ENCODE results near the gene HSPB3.
"Not testable (repeated sequence)": the region's sequence is repeated elsewhere in the genome, so short reads cannot be mapped to it uniquely, and the experiment has no call there.

Gene HSPB3

DNA sequence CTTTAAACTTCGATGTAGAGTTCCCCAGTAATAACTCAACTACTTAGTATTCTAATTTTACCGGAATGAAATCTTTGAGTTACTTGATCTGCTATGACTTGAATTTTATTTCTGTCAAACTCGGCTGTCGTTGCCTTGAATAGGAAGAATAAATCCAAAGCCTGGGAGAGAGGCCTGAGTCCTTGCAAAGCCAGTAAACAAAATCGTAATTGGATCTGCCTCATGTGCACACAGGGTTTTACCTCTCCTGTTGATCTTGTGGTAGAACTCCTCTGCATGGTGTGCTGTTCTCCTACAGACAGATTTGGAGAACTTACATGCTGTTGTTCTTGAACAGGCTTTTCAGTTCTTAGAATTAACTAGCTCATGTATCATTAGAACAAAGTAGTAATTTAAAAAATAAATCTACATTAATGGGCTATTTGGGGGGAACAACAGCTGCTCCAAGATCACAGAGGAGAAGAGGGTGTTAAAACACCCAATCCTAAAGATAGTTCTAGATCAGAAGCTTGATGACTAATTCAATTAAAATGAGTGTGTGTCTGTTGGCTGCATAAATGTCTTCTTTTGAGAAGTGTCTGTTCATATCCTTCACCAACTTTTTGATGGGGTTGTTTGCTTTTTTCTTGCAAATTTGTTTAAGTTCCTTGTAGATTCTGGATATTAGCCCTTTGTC lies 28.9 kb downstream of the HSPB3 start:
- TF ChIP-seq, protein P1, sequence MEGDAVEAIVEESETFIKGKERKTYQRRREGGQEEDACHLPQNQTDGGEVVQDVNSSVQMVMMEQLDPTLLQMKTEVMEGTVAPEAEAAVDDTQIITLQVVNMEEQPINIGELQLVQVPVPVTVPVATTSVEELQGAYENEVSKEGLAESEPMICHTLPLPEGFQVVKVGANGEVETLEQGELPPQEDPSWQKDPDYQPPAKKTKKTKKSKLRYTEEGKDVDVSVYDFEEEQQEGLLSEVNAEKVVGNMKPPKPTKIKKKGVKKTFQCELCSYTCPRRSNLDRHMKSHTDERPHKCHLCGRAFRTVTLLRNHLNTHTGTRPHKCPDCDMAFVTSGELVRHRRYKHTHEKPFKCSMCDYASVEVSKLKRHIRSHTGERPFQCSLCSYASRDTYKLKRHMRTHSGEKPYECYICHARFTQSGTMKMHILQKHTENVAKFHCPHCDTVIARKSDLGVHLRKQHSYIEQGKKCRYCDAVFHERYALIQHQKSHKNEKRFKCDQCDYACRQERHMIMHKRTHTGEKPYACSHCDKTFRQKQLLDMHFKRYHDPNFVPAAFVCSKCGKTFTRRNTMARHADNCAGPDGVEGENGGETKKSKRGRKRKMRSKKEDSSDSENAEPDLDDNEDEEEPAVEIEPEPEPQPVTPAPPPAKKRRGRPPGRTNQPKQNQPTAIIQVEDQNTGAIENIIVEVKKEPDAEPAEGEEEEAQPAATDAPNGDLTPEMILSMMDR (IDR thresholded peaks at IDR 0.05; ENCODE audit: low read depth, low read length) = no peak
- no peak for TF ChIP-seq EZH2phosphoT487 (IDR thresholded peaks at IDR 0.05; ENCODE audit: low read depth)
- Histone ChIP-seq H4K20me1 (ENCODE audit: insufficient read depth, low read length) (no peaks in the 10 kb centered on the region), H3K4me2 (ENCODE audit: low read length) (no peak overlapping the region), H3K36me3 (replicated peaks; ENCODE audit: low read depth, low read length) (no peaks in the 10 kb centered on the region), H3K27ac (ENCODE audit: low read length) (no peak overlapping the region), H3K79me2 (ENCODE audit: low read length) (no peaks in the 10 kb centered on the region), H3K27me3 (ENCODE audit: low read depth, low read length) (no peaks in the 10 kb centered on the region), H3K4me3 (ENCODE audit: low read length) (no peak overlapping the region), H3K9ac (ENCODE audit: low read length) (no peak overlapping the region), H3K4me1 (ENCODE audit: low read length) (peaks cover 17% of the 10 kb centered on the region), H2AFZ (ENCODE audit: low read depth, low read length) (no peak overlapping the region), H3K9me3 (ENCODE audit: insufficient read depth, low read length) (no peaks in the 10 kb centered on the region)

- not testable (repeated sequence) for H3K27ac ChIP-seq (ENCODE audit: low read length); H4K20me1 ChIP-seq (ENCODE audit: insufficient read depth, low read length); H2AFZ ChIP-seq (ENCODE audit: low read depth, low read length); H3K4me3 ChIP-seq (ENCODE audit: low read length); H3K27me3 ChIP-seq (ENCODE audit: low read depth, low read length); H3K9me3 ChIP-seq (ENCODE audit: insufficient read depth, low read length); H3K9ac ChIP-seq (ENCODE audit: low read length); H3K79me2 ChIP-seq (ENCODE audit: low read length); H3K4me2 ChIP-seq (ENCODE audit: low read length); H3K36me3 ChIP-seq (replicated peaks; ENCODE audit: low read depth, low read length); H3K4me1 ChIP-seq (ENCODE audit: low read length)
These were observed 30.2 kb downstream of the HSPB3 start for GRCh38 chr5:54485659-54486058.

DNA sequence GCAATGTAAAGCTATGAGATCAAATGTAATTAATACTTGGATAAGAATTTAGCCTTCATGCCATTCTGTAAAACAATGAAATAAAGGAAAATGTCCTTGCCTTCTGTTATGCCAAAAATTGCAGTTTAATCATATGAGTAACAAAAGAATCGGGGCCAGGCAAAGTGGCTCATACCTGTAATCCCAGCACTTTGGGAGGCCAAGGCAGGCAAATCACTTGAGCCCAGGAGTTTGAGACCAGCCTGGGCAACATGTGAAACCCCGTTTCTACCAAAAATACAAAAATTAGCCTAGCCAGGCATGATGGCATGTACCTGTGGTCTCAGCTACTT lies 34.1 kb downstream of the HSPB3 start:
- not testable (repeated sequence) for H3K9ac ChIP-seq (ENCODE audit: low read length); H3K4me1 ChIP-seq (ENCODE audit: low read length); H3K27ac ChIP-seq (ENCODE audit: low read length); H3K36me3 ChIP-seq (replicated peaks; ENCODE audit: low read depth, low read length); H4K20me1 ChIP-seq (ENCODE audit: insufficient read depth, low read length); H3K4me2 ChIP-seq (ENCODE audit: low read length); H3K9me3 ChIP-seq (ENCODE audit: insufficient read depth, low read length); H2AFZ ChIP-seq (ENCODE audit: low read depth, low read length); H3K79me2 ChIP-seq (ENCODE audit: low read length); H3K4me3 ChIP-seq (ENCODE audit: low read length)
- peaks cover 15% of the 10 kb centered on the region; the same call in 1 of the 2 replicates for H3K27me3 ChIP-seq (ENCODE audit: low read depth, low read length)

- H2AFZ ChIP-seq (ENCODE audit: low read depth, low read length) = no peak overlapping the region
- peaks cover 9% of the 10 kb centered on the region for H3K4me1 ChIP-seq (ENCODE audit: low read length)
- no peaks in the 10 kb centered on the region for H3K9me3 ChIP-seq (ENCODE audit: insufficient read depth, low read length)
- H3K79me2 ChIP-seq (ENCODE audit: low read length) = no peaks in the 10 kb centered on the region
- TF ChIP-seq, protein P1 (IDR thresholded peaks at IDR 0.05; ENCODE audit: low read depth, low read length) = no peak
- no peak for TF ChIP-seq EZH2phosphoT487 (IDR thresholded peaks at IDR 0.05; ENCODE audit: low read depth)
- H3K4me2 ChIP-seq (ENCODE audit: low read length) = no peak overlapping the region
- H3K36me3 ChIP-seq (replicated peaks; ENCODE audit: low read depth, low read length) = no peaks in the 10 kb centered on the region
- H4K20me1 ChIP-seq (ENCODE audit: insufficient read depth, low read length) = no peaks in the 10 kb centered on the region
- peaks cover 27% of the 10 kb centered on the region for H3K27me3 ChIP-seq (ENCODE audit: low read depth, low read length)
- H3K27ac ChIP-seq (ENCODE audit: low read length) = no peak overlapping the region
- no peak overlapping the region for H3K4me3 ChIP-seq (ENCODE audit: low read length)
- no peak overlapping the region for H3K9ac ChIP-seq (ENCODE audit: low read length)
These were observed 35.8 kb downstream of the HSPB3 start for GRCh38 chr5:54491326-54491725.

- Histone ChIP-seq H3K27me3 (ENCODE audit: low read depth, low read length) (peaks cover 27% of the 10 kb centered on the region), H3K9ac (ENCODE audit: low read length) (no peak overlapping the region), H3K4me3 (ENCODE audit: low read length) (no peak overlapping the region), H4K20me1 (ENCODE audit: insufficient read depth, low read length) (no peaks in the 10 kb centered on the region), H3K4me2 (ENCODE audit: low read length) (no peak overlapping the region), H3K27ac (ENCODE audit: low read length) (no peak overlapping the region), H3K36me3 (replicated peaks; ENCODE audit: low read depth, low read length) (no peaks in the 10 kb centered on the region), H3K9me3 (ENCODE audit: insufficient read depth, low read length) (no peaks in the 10 kb centered on the region), H3K79me2 (ENCODE audit: low read length) (no peaks in the 10 kb centered on the region), H2AFZ (ENCODE audit: low read depth, low read length) (no peak overlapping the region), H3K4me1 (ENCODE audit: low read length) (peaks cover 9% of the 10 kb centered on the region)
- TF ChIP-seq EZH2phosphoT487 (IDR thresholded peaks at IDR 0.05; ENCODE audit: low read depth) = no peak
- TF ChIP-seq, protein P1 (IDR thresholded peaks at IDR 0.05; ENCODE audit: low read depth, low read length) = no peak
These were observed 36.7 kb downstream of the HSPB3 start for GRCh38 chr5:54492178-54492577.
